Stimulated activated CD8-positive, alpha-beta memory T cell treated with anti-CD3 and anti-CD28 coated beads, Interleukin-4, amount 100 ng/mL, for 24 hours (primary cell): ENCODE results near the gene NRG4.
"Not testable (repeated sequence)": the region's sequence is repeated elsewhere in the genome, so short reads cannot be mapped to it uniquely, and the experiment has no call there.

ENCODE experiments used
- DNase-seq: peaks from one replicate; pipeline ENCODE4 v3.0.0-alpha.2; 2020; ENCODE audit warnings: low read depth

Gene NRG4

GRCh38 chr15:75992897-75993296, 19.3 kb downstream of the NRG4 start:
- DNase-seq, result no peak

GRCh38 chr15:75989875-75990274, 22.3 kb downstream of the NRG4 start:
- no peak for DNase-seq

GRCh38 chr15:75989045-75989444, 23.2 kb downstream of the NRG4 start:
- DNase-seq, result no peak

GRCh38 chr15:75985971-75986370, 26.3 kb downstream of the NRG4 start:
- DNase-seq, result no peak

GRCh38 chr15:75984706-75985105, 27.5 kb downstream of the NRG4 start:
- DNase-seq, result not testable (repeated sequence)

GRCh38 chr15:75982468-75982867, 29.8 kb downstream of the NRG4 start:
- no peak for DNase-seq

- no peak for DNase-seq
Measured at GRCh38 chr15:75981149-75981815, 30.9 kb downstream of the NRG4 start.

GRCh38 chr15:75976766-75977165, 35.5 kb downstream of the NRG4 start:
- not testable (repeated sequence) for DNase-seq

- DNase-seq, result no peak
Measured at GRCh38 chr15:75966073-75966472, 46.2 kb downstream of the NRG4 start.

GRCh38 chr15:75961331-75961730, 50.9 kb downstream of the NRG4 start:
- no peak for DNase-seq

GRCh38 chr15:75955720-75956119, 56.5 kb downstream of the NRG4 start:
- DNase-seq, result no peak

GRCh38 chr15:75952525-75952924, 59.7 kb downstream of the NRG4 start:
- DNase-seq, result no peak

- no peak for DNase-seq
Measured at GRCh38 chr15:75948761-75949296, 63.4 kb downstream of the NRG4 start.

- no peak for DNase-seq
Measured at GRCh38 chr15:75947092-75947491, 65.1 kb downstream of the NRG4 start.

GRCh38 chr15:75945953-75946352, 66.3 kb downstream of the NRG4 start:
- no peak for DNase-seq

GRCh38 chr15:75943713-75944215, 68.5 kb downstream of the NRG4 start:
- DNase-seq, result no peak

- no peak for DNase-seq
Measured at GRCh38 chr15:75943246-75943645, 69.0 kb downstream of the NRG4 start.

GRCh38 chr15:75942464-75942863, 69.8 kb downstream of the NRG4 start:
- DNase-seq, result no peak

- DNase-seq, result no peak
Measured at GRCh38 chr15:75930866-75931265, 81.4 kb downstream of the NRG4 start.

GRCh38 chr15:75929799-75930565, 82.2 kb downstream of the NRG4 start:
- DNase-seq, result no peak

- no peak for DNase-seq
Measured at GRCh38 chr15:75928680-75929608, 83.3 kb downstream of the NRG4 start.

GRCh38 chr15:75927601-75928000, 84.6 kb downstream of the NRG4 start:
- DNase-seq, result no peak
